HuH-7.5 (cell line): ENCODE results near the gene DDX51.

Experiments
- DNase-seq: peaks from one replicate; pipeline ENCODE4 v3.0.0; 2011; ENCODE audit warnings: low spot score

Gene DDX51

GRCh38 chr12:132167611-132168310 is 23.6 kb upstream of the DDX51 start:
- no peak for DNase-seq

- DNase-seq, result no peak
Observed at GRCh38 chr12:132166801-132167591, 22.9 kb upstream of the DDX51 start.

- DNase-seq, result no peak
Observed at GRCh38 chr12:132166093-132166492, 22.0 kb upstream of the DDX51 start.

GRCh38 chr12:132165584-132165983 is 21.5 kb upstream of the DDX51 start:
- no peak for DNase-seq

GRCh38 chr12:132164426-132164825 is 20.3 kb upstream of the DDX51 start:
- DNase-seq, result no peak

GRCh38 chr12:132163911-132164288 is 19.8 kb upstream of the DDX51 start:
- DNase-seq, result no peak

- no peak for DNase-seq
Observed at GRCh38 chr12:132163041-132163910, 19.2 kb upstream of the DDX51 start.

GRCh38 chr12:132162508-132163031 is 18.5 kb upstream of the DDX51 start:
- DNase-seq, result no peak

- DNase-seq, result no peak
Observed at GRCh38 chr12:132161796-132162507, 17.8 kb upstream of the DDX51 start.

GRCh38 chr12:132161036-132161781 is 17.1 kb upstream of the DDX51 start:
- no peak for DNase-seq

GRCh38 chr12:132160601-132161035 is 16.5 kb upstream of the DDX51 start:
- DNase-seq, result no peak

GRCh38 chr12:132160016-132160415 is 15.9 kb upstream of the DDX51 start:
- no peak for DNase-seq

GRCh38 chr12:132159555-132160003 is 15.5 kb upstream of the DDX51 start:
- no peak for DNase-seq

- no peak for DNase-seq
Observed at GRCh38 chr12:132158677-132159554, 14.8 kb upstream of the DDX51 start.

GRCh38 chr12:132157733-132158409 is 13.8 kb upstream of the DDX51 start:
- DNase-seq, result no peak

GRCh38 chr12:132156573-132157325 is 12.6 kb upstream of the DDX51 start:
- no peak for DNase-seq

GRCh38 chr12:132155771-132156572 is 11.9 kb upstream of the DDX51 start:
- DNase-seq, result no peak
